K562 (cell line): ENCODE data around the gene ZSCAN22. TPM values are rescaled to one million over a fixed set of nuclear protein-coding genes. Genes with fewer than 3 reads are reported as not detected.
A peak's percentile ranks its signal among the peaks of the same experiment; 100 is the strongest.

Experiments
- BMI1 ChIP-seq: fragments of 150-350 bp; IDR thresholded peaks from 2 replicates; pipeline ENCODE4 v1.6.1; 2014; ENCODE audit warnings: low read length
- DACH1 ChIP-seq: fragments of 450-650 bp; IDR thresholded peaks from 2 replicates; pipeline ENCODE4 v1.6.1; 2018; ENCODE audit not compliant: partially characterized antibody
- E2F3 ChIP-seq: fragments of 250-450 bp; sonication (Bioruptor Pico); IDR thresholded peaks from 2 replicates; pipeline ENCODE4 v1.4.0; 2020; ENCODE audit warnings: mild to moderate bottlenecking
- GABPA ChIP-seq: fragments of 200-800 bp; sonication (Bioruptor generic); conservative IDR thresholded peaks from 2 replicates; pipeline ENCODE4 v1.6.1; 2016; ENCODE audit warnings: low read depth, missing genetic modification characterization, missing compliant biosample characterization
- GTF3C2 ChIP-seq: IDR thresholded peaks from 3 replicates; pipeline ENCODE4 v1.6.1; 2011; ENCODE audit warnings: borderline replicate concordance, mild to moderate bottlenecking, moderate library complexity; ENCODE audit not compliant: insufficient read length; ENCODE audit errors: extremely low read depth
- KLF13 ChIP-seq: fragments of 450-650 bp; IDR thresholded peaks from 2 replicates; pipeline ENCODE4 v1.6.1; 2016; ENCODE audit warnings: missing genetic modification characterization, low read depth, mild to moderate bottlenecking, missing compliant biosample characterization, moderate library complexity, borderline replicate concordance
- MCM2 ChIP-seq: fragments of 450-650 bp; IDR thresholded peaks from 2 replicates; pipeline ENCODE4 v1.6.1; 2017; ENCODE audit warnings: low read depth, mild to moderate bottlenecking
- NKRF ChIP-seq: fragments of 450-650 bp; IDR thresholded peaks from 2 replicates; pipeline ENCODE4 v1.6.1; 2016; ENCODE audit warnings: borderline replicate concordance
- NR3C1 ChIP-seq: sonication (generic); formaldehyde crosslinking; IDR thresholded peaks from 2 replicates; pipeline ENCODE4 v1.8.1; 2022; ENCODE audit warnings: missing genetic modification reagents
- PHF8 ChIP-seq: fragments of 200-600 bp; sonication (generic); IDR thresholded peaks from 2 replicates; pipeline ENCODE4 v1.6.1; 2012; ENCODE audit warnings: mixed run types, mild to moderate bottlenecking, inconsistent platforms, low read length, moderate library complexity, borderline replicate concordance
- POLR2B ChIP-seq: fragments of 450-650 bp; IDR thresholded peaks from 2 replicates; pipeline ENCODE4 v1.6.1; 2018; ENCODE audit warnings: low read depth; ENCODE audit not compliant: partially characterized antibody
- PTTG1 ChIP-seq: fragments of 450-650 bp; IDR thresholded peaks from 2 replicates; pipeline ENCODE4 v1.6.1; 2016; ENCODE audit warnings: low read depth, mild to moderate bottlenecking, missing genetic modification characterization, missing compliant biosample characterization
- RFX7 ChIP-seq: fragments of 250-450 bp; sonication (Bioruptor Pico); IDR thresholded peaks from 2 replicates; pipeline ENCODE4 v1.5.1; 2021; ENCODE audit warnings: mild to moderate bottlenecking
- SREBF2 ChIP-seq: sonication (generic); formaldehyde crosslinking; IDR thresholded peaks from 2 replicates; pipeline ENCODE4 v1.4.0; 2020; ENCODE audit warnings: mild to moderate bottlenecking, missing genetic modification reagents
- ZNF449 ChIP-seq: fragments of 250-450 bp; sonication (Bioruptor Pico); IDR thresholded peaks from 2 replicates; pipeline ENCODE4 v1.8.0; 2022; ENCODE audit warnings: moderate library complexity, mild to moderate bottlenecking, inconsistent platforms
- ZNF592 ChIP-seq: fragments of 450-650 bp; IDR thresholded peaks from 2 replicates; pipeline ENCODE4 v1.6.1; 2017; ENCODE audit warnings: antibody characterized with exemption, mild to moderate bottlenecking
- polyA plus RNA-seq, 8 experiments: library from polyadenylated mRNA; depleted of rRNA in 4 of 8; stranded (reverse) in 5 of 8; unstranded in 3 of 8; fragments of >200 nt; fragmentation: Nextera tagmentation in 2 of 8; fragmentation: Illumina TruSeq in 1 of 8; extraction: Ambion mirVana in 2 of 8; extraction: Trizol in 1 of 8; gene quantifications; 2 replicates each; pipeline versions ENCODE4 v1.2.1 to v1.2.3, GENCODE V29; 2011 to 2014; ENCODE audit warnings: inconsistent platforms in 1 of 8, missing spikeins in 1 of 8
- total RNA-seq, 7 experiments: library from RNA; depleted of rRNA in 6 of 7; stranded (reverse); fragments of >200 nt in 6 of 7; fragmentation: Illumina TruSeq in 2 of 7; extraction: Trizol in 2 of 7; gene quantifications; 2 replicates each; pipeline versions ENCODE4 v1.2.1 to v1.2.3, GENCODE V29; 2011 to 2021; ENCODE audit warnings: low replicate concordance in 1 of 7

ZSCAN22 gene
- total and polyA plus RNA-seq, 9 of the 15 experiments (the other 6 are each of a cell fraction or from before 2014, with no cell fraction given) = 0.98 to 5.3 (median 3.0) TPM

DNA sequence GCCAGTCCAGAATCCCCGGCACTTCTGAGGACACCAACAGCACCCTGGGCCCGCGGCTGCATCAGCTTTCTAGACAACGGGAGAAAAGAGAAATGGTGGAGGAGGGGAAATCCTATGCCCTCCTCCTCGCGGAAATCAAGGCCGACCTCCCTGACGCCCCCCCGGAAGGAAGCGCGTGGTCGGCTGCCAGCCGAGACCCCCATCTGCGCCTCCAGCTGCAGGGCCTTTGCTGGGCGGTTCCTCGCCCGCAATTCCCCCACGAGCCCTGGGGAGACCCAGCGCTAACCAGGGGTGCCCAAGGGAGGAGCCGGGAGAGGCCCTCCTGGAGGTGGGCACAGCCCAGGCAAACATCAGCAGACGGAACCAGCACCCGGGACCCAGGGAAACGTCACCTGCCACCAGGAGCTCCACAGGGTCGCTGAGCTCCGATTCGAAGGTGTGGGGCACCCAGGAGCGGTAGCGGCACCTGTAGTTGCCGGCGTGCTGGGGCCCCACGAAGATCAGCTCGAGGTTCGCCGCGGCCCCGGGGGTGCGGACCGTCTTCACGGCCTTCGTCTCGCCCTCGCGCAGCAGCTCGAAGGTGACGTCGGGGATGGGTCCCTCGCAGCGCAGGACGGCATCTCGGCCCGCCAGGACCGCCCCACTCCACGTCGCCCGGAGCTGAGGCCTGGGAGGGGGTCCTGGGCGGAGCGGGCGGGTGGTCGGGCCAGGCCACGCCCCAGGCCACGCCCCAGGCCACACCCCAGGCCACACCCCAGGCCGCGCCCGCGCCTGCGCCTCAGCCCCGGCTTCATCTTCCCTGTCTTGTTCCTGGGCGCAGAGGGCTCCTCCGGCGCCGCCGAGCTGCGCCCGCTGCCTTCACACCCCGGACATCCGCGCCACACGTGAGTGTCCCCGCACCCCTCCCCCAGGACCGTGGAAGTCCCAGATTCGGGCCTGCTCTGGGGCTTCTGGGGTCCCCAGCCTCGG lies 20.5 kb downstream of the ZSCAN22 start (continued):
- TF ChIP-seq GTF3C2 = no peak
- TF ChIP-seq BMI1 = no peak
- TF ChIP-seq NKRF = no peak
- no peak for TF ChIP-seq PTTG1
- no peak for TF ChIP-seq POLR2B
- no peak for TF ChIP-seq ZNF592
- TF ChIP-seq NR3C1 (CRISPR knock-in tag) = no peak
- no peak for TF ChIP-seq E2F3 (CRISPR knock-in tag)
- TF ChIP-seq PHF8 = peak; percentile 81; the same call in 1 of the 2 replicates
- no peak for TF ChIP-seq MCM2
- no peak for TF ChIP-seq SREBF2 (CRISPR knock-in tag)
- TF ChIP-seq GABPA (tag) = no peak
- no peak for TF ChIP-seq ZNF449
- no peak for TF ChIP-seq RFX7 (CRISPR knock-in tag)
- TF ChIP-seq KLF13 = no peak
- no peak for TF ChIP-seq DACH1
